Diencephalon (tissue), 1 donor: ENCODE results near the gene GJA1. TPM values are rescaled to one million over a fixed set of nuclear protein-coding genes. Genes with fewer than 3 reads are reported as not detected.

Experiments
- small RNA-seq: library from RNA; depleted of rRNA; stranded (forward); fragments of <200 nt; gene quantifications from one replicate; pipeline ENCODE3, GENCODE V24; 2014
- total RNA-seq: library from RNA; depleted of rRNA; stranded (reverse); fragments of >200 nt; gene quantifications from one replicate; pipeline ENCODE4 v1.2.3, GENCODE V29; 2014

Gene GJA1
- 218 TPM for total RNA-seq

DNA sequence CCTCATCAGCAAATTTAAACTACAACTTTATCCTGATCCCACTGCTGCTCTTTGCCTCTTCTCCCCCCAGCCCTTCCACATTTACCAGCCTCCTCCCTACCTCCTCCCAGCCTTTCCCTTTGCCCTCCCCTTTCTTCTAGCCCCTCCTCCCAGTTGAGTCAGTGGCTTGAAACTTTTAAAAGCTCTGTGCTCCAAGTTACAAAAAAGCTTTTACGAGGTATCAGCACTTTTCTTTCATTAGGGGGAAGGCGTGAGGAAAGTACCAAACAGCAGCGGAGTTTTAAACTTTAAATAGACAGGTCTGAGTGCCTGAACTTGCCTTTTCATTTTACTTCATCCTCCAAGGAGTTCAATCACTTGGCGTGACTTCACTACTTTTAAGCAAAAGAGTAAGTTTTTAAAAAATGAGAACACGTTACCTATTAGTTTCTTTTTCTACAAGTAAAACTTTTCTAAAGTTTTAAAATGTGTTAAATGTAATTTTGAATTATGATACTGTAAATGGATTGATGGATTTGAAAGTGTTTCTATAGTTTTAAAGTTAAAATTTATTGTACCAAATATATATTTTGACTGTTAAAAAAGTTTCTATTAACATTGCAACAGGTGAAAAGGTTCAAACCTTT, at the start of gene GJA1:
GJA1 (plus strand) TSS at position 203 of the 626 bp plus-strand sequence. CDS start 11,202 bp downstream, outside the sequence.

Small RNA genes lying within 50 kb of the gene (small RNA-seq; reads per million reads assigned to genes)
- gene RNU4-35P = 0.10 reads per million

Other genes with a start within 250 kb of the GJA1 start
- gene TBC1D32, start 101.2 kb upstream of the GJA1 start, total RNA-seq = 46.6 TPM